HG03571 (cell line): ENCODE data around the gene RNF222.
A peak's percentile ranks its signal among the peaks of the same experiment; 100 is the strongest.
"Not testable (repeated sequence)": the region's sequence is repeated elsewhere in the genome, so short reads cannot be mapped to it uniquely, and the experiment has no call there.

ENCODE experiments used
- ATAC-seq: cut with Tn5 transposase; IDR thresholded peaks from one replicate; pipeline ENCODE4 v1.9.1; 2021; ENCODE audit not compliant: unreplicated experiment

Gene RNF222

GRCh38 chr17:8382880-8383142 is 14.8 kb downstream of the RNF222 start:
- no peak for ATAC-seq

GRCh38 chr17:8382052-8382879 is 15.4 kb downstream of the RNF222 start:
- no peak for ATAC-seq

- no peak for ATAC-seq
Measured at GRCh38 chr17:8380049-8380448, 17.6 kb downstream of the RNF222 start.

GRCh38 chr17:8378117-8378516 is 19.5 kb downstream of the RNF222 start:
- not testable (repeated sequence) for ATAC-seq

- ATAC-seq, result no peak
Measured at GRCh38 chr17:8377422-8377821, 20.2 kb downstream of the RNF222 start.

GRCh38 chr17:8376271-8377067 is 21.2 kb downstream of the RNF222 start, which contains the start of gene KRABD2:
KRABD2 (minus strand) TSS chr17:8376704.
- peak; percentile 73 for ATAC-seq

GRCh38 chr17:8375738-8376259 is 21.8 kb downstream of the RNF222 start:
- no peak for ATAC-seq

GRCh38 chr17:8373856-8374255 is 23.8 kb downstream of the RNF222 start:
- ATAC-seq, result not testable (repeated sequence)

- no peak for ATAC-seq
Measured at GRCh38 chr17:8372422-8372821, 25.2 kb downstream of the RNF222 start.

- ATAC-seq, result no peak
Measured at GRCh38 chr17:8371786-8372185, 25.8 kb downstream of the RNF222 start.

GRCh38 chr17:8369944-8370343 is 27.7 kb downstream of the RNF222 start:
- no peak for ATAC-seq

- no peak for ATAC-seq
Measured at GRCh38 chr17:8368193-8368592, 29.4 kb downstream of the RNF222 start.

- ATAC-seq, result no peak
Measured at GRCh38 chr17:8366231-8366630, 31.4 kb downstream of the RNF222 start.

- ATAC-seq, result no peak
Measured at GRCh38 chr17:8365143-8365542, 32.5 kb downstream of the RNF222 start.

- ATAC-seq, result no peak
Measured at GRCh38 chr17:8362651-8363332, 34.8 kb downstream of the RNF222 start.

GRCh38 chr17:8360751-8361150 is 36.9 kb downstream of the RNF222 start:
- ATAC-seq, result no peak

GRCh38 chr17:8360260-8360659 is 37.4 kb downstream of the RNF222 start:
- ATAC-seq, result no peak

- ATAC-seq, result no peak
Measured at GRCh38 chr17:8359769-8360168, 37.9 kb downstream of the RNF222 start.

GRCh38 chr17:8357910-8358309 is 39.7 kb downstream of the RNF222 start:
- ATAC-seq, result no peak

GRCh38 chr17:8354236-8354635 is 43.4 kb downstream of the RNF222 start:
- ATAC-seq, result no peak

GRCh38 chr17:8353736-8354135 is 43.9 kb downstream of the RNF222 start:
- no peak for ATAC-seq

GRCh38 chr17:8350339-8350738 is 47.3 kb downstream of the RNF222 start:
- no peak for ATAC-seq
